Upper lobe of right lung (tissue), 1 donor: ENCODE data around the gene CTXN1. TPM values are rescaled to one million over a fixed set of nuclear protein-coding genes. Genes with fewer than 3 reads are reported as not detected.

Experiments used
- ATAC-seq: fragments of 200-7000 bp; cut with Tn5 transposase; one replicate; pipeline ENCODE4 v1.9.1; 2020; ENCODE audit warnings: mild to moderate bottlenecking, moderate library complexity
- DNase-seq: peaks from one replicate; pipeline ENCODE4 v3.0.0-alpha.2; 2020
- H3K27ac ChIP-seq: fragments of 200-600 bp; one replicate; pipeline ENCODE4 v1.8.0; 2022
- H3K27me3 ChIP-seq: fragments of 200-600 bp; one replicate; pipeline ENCODE4 v1.8.0; 2022; ENCODE audit warnings: mild to moderate bottlenecking
- H3K36me3 ChIP-seq: fragments of 200-600 bp; one replicate; pipeline ENCODE4 v1.8.0; 2022
- H3K4me1 ChIP-seq: fragments of 200-600 bp; one replicate; pipeline ENCODE4 v1.8.0; 2022
- H3K4me3 ChIP-seq: fragments of 200-600 bp; one replicate; pipeline ENCODE4 v1.8.0; 2022; ENCODE audit warnings: mild to moderate bottlenecking
- H3K9me3 ChIP-seq: fragments of 200-600 bp; one replicate; pipeline ENCODE4 v1.8.0; 2022
- CTCF ChIP-seq: fragments of 200-600 bp; IDR thresholded peaks from one replicate; pipeline ENCODE4 v1.8.0; 2022; ENCODE audit warnings: antibody characterized with exemption
- intact Hi-C: fragments of 100-400 bp; cut with DNase I; formaldehyde crosslinking; loops from one replicate; pipeline ENCODE4 v1.11.0; 2022
- total RNA-seq: library from RNA; stranded (reverse); fragmentation: NEBNext Ultra II Directional; extraction: Animal tissue kit (Norgen Biotek cat#: 25700); gene quantifications from one replicate; pipeline ENCODE4 v1.2.1, GENCODE V29; 2021
- donor health status: DM: no; HTN: yes; CAD: no; lungs with severe emphysema.

CTXN1 gene
- total RNA-seq, 1 donor from 2014 or later: 1.2 TPM

- Histone ChIP-seq H3K36me3 (peaks cover 1% of the 10 kb centered on the region), H3K27me3 (no peaks in the 10 kb centered on the region), H3K4me3 (peak overlapping the region; percentile 82), H3K27ac (peak overlapping the region; percentile 74), H3K4me1 (peaks cover 22% of the 10 kb centered on the region), H3K9me3 (no peaks in the 10 kb centered on the region)
- no peak for TF ChIP-seq CTCF
- ATAC-seq (peak; percentile 61), DNase-seq (peak; percentile 85)
- intact Hi-C loops: no loop called here
These were observed 21.6 kb downstream of the CTXN1 start for GRCh38 chr19:7904074-7905020.

- TF ChIP-seq CTCF: peak; percentile 62
- no peaks in the 10 kb centered on the region for H3K36me3 ChIP-seq
- H3K4me1 ChIP-seq: peaks cover 22% of the 10 kb centered on the region
- peak; percentile 100 for DNase-seq
- peak within 1 kb of the TSS; percentile 82 for H3K4me3 ChIP-seq
- H3K9me3 ChIP-seq: no peaks in the 10 kb centered on the region
- ATAC-seq: peak; percentile 91
- no peaks in the 10 kb centered on the region for H3K27me3 ChIP-seq
- intact Hi-C loops: no loop called here
- H3K27ac ChIP-seq: peak within 1 kb of the TSS; percentile 84
These were observed 22.5 kb downstream of the CTXN1 start, which contains the start of gene MAP2K7 for GRCh38 chr19:7903244-7904073. Gene MAP2K7, plus strand, starts transcription at chr19:7903877. Its CDS starts 68 bp downstream, at chr19:7903945.

DNA sequence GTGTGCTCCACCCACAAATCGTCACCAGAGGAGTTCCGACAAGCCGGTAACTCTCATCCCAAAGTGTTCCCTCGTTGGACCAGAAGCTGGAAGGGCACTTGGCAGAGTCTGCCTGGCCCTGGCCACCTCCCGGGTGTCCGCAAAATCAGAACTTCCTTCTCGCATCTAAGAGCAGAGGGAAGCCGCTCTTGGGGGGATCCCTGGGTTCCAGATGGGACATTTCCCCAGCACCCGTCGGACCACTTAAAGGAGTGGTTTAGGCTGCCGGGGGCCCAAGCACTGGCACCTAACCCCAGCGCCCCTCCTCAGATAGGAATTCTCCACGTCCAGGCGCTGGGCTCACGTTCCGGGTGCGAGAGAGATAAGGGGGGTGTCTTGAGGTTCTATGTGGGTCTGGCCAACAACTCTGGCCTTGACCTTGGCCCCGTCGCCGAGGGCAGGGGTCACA lies 23.1 kb downstream of the CTXN1 start:
- no peaks in the 10 kb centered on the region for H3K36me3 ChIP-seq
- H3K9me3 ChIP-seq: no peaks in the 10 kb centered on the region
- no peaks in the 10 kb centered on the region for H3K27me3 ChIP-seq
- ATAC-seq: peak; percentile 1
- H3K4me1 ChIP-seq: peaks cover 22% of the 10 kb centered on the region
- DNase-seq: no peak
- peak overlapping the region; percentile 84 for H3K27ac ChIP-seq
- intact Hi-C loops: no loop called here
- TF ChIP-seq CTCF: no peak
- peak overlapping the region; percentile 82 for H3K4me3 ChIP-seq

- H3K9me3 ChIP-seq: no peaks in the 10 kb centered on the region
- H3K4me3 ChIP-seq: no peak overlapping the region
- peaks cover 22% of the 10 kb centered on the region for H3K4me1 ChIP-seq
- DNase-seq (no peak), ATAC-seq (no peak)
- no peaks in the 10 kb centered on the region for H3K27me3 ChIP-seq
- H3K27ac ChIP-seq: no peak overlapping the region
- no peak for TF ChIP-seq CTCF
- H3K36me3 ChIP-seq: no peaks in the 10 kb centered on the region
- intact Hi-C loops: no loop called here
These were observed 24.6 kb downstream of the CTXN1 start for GRCh38 chr19:7901337-7901736.

GRCh38 chr19:7900931-7901330 lies 25.0 kb downstream of the CTXN1 start:
- Histone ChIP-seq H3K36me3 (no peaks in the 10 kb centered on the region), H3K9me3 (no peaks in the 10 kb centered on the region), H3K27me3 (no peaks in the 10 kb centered on the region), H3K4me3 (no peak overlapping the region), H3K4me1 (peaks cover 22% of the 10 kb centered on the region), H3K27ac (no peak overlapping the region)
- no peak for ATAC-seq
- intact Hi-C loops: no loop called here
- no peak for TF ChIP-seq CTCF
- no peak for DNase-seq
